ENCODE data around the gene FGF4.

The FGF4 gene

GRCh38 chr11:69748637-69749036, 26.5 kb downstream of the FGF4 start:
- H3K4me3 ChIP-seq (ENCODE audit: low read length): no peak overlapping the region
- H3K9ac ChIP-seq (ENCODE audit: low read length): no peak overlapping the region
- no peaks in the 10 kb centered on the region for H3K36me3 ChIP-seq (ENCODE audit: control insufficient read depth, insufficient read depth, low read length)
- no peak overlapping the region for H3K27ac ChIP-seq (ENCODE audit: low read depth, low read length)
- no peaks in the 10 kb centered on the region for H3K4me1 ChIP-seq (ENCODE audit: control insufficient read depth, insufficient read depth, low read length)
- H3K27me3 ChIP-seq (ENCODE audit: control insufficient read depth, insufficient read depth, low read length): peaks cover 2% of the 10 kb centered on the region

DNA sequence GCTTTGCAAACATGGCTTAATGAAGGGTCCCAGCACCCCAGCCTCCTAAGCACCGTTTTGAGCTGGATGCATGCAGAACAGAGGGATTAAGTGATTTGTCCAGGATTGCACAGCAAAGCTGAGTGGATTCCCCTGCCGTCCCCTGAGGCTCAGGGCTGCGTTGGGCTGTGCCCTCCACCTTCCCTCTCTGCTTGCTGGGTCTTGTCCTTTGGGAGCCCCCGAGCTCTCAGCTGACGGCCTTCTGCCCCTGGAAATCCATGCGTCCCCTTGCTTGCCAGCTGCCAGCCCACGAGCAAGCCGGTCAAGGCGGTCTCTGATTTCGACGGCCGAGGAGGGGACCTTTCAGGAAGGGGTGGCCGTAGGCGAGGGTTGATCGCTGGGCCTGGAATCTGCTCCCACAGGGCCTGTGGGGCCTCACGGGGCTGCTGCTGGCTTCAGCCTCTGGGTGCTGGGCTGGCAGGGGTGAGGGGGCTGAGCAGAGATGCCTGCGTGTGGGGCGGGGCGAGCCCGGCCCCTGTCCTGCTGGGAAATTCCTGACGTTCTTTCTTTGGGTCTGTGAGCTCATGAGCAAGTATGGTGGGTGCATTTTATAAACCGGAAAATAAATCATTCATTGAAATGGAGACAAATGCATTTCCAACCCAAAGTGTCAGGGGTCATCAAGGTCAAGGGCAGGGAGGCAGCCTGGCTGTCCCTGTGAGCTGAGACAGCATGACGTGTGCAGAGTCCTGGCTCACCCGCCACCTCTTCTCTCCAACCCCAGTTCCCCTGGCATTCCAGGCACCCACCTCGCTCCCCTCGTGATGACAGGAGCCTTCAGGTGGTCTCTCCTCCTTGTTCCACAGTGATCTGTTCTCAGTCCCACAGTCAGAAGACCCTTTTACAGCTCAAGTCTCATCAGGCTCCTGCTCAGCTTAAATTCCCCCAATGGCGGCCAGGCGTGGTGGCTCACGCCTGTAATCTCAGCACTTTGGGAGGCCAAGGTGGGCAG, 28.1 kb downstream of the FGF4 start:
- H3K27me3 ChIP-seq (ENCODE audit: control insufficient read depth, insufficient read depth, low read length): peaks cover 2% of the 10 kb centered on the region
- no peak overlapping the region for H3K9ac ChIP-seq (ENCODE audit: low read length)
- no peaks in the 10 kb centered on the region for H3K4me1 ChIP-seq (ENCODE audit: control insufficient read depth, insufficient read depth, low read length)
- H3K36me3 ChIP-seq (ENCODE audit: control insufficient read depth, insufficient read depth, low read length): no peaks in the 10 kb centered on the region
- no peak overlapping the region for H3K27ac ChIP-seq (ENCODE audit: low read depth, low read length)
- H3K4me3 ChIP-seq (ENCODE audit: low read length): no peak overlapping the region

- H3K4me3 ChIP-seq (ENCODE audit: low read length): no peak overlapping the region
- H3K36me3 ChIP-seq (ENCODE audit: control insufficient read depth, insufficient read depth, low read length): no peaks in the 10 kb centered on the region
- H3K27ac ChIP-seq (ENCODE audit: low read depth, low read length): no peak overlapping the region
- H3K4me1 ChIP-seq (ENCODE audit: control insufficient read depth, insufficient read depth, low read length): no peaks in the 10 kb centered on the region
- peaks cover 2% of the 10 kb centered on the region for H3K27me3 ChIP-seq (ENCODE audit: control insufficient read depth, insufficient read depth, low read length)
- H3K9ac ChIP-seq (ENCODE audit: low read length): no peak overlapping the region
These were observed 29.0 kb downstream of the FGF4 start for GRCh38 chr11:69746140-69746539.

DNA sequence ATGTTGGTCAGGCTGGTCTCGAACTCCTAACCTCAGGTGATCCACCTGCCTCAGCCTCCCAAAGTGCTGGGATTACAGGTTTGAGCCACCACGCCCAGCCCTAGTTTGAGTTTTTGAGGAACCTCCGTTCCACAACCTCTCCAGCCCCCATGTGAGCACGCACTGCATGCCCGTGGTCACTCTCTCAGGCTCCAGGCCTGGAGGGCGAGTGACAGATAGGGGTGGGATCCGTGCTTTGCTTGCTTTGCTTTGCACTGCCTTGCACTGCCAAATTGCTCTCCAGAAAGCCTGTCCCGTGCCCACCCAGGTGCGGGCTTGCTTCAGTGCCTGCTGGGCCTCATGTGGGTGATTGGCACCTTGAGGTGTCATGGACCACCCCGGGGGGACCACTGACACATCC, 29.9 kb downstream of the FGF4 start:
- Histone ChIP-seq H3K27ac (ENCODE audit: low read depth, low read length) (no peak overlapping the region), H3K4me3 (ENCODE audit: low read length) (no peak overlapping the region), H3K27me3 (ENCODE audit: control insufficient read depth, insufficient read depth, low read length) (peaks cover 2% of the 10 kb centered on the region), H3K9ac (ENCODE audit: low read length) (no peak overlapping the region), H3K4me1 (ENCODE audit: control insufficient read depth, insufficient read depth, low read length) (no peaks in the 10 kb centered on the region), H3K36me3 (ENCODE audit: control insufficient read depth, insufficient read depth, low read length) (no peaks in the 10 kb centered on the region)

DNA sequence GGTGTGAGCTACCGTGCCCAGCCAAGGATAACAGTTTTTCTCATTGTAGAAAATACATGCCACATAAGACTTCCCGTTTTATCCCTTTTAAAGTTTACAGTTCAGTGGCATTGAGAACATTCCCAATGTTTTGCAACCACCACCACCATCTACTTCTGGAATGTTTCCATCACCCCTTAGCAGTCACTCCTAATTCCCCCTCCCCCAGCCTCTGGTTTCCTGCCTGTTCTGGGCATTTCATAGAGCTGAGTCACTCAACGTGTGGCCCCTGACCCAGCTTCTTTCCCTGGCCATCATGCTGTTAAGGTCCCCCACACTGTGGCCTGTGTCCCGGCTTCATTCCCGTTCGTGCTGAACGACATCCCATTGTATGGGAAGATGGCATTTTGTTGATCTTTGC, 30.7 kb downstream of the FGF4 start:
- Histone ChIP-seq H3K27me3 (ENCODE audit: control insufficient read depth, insufficient read depth, low read length) (peaks cover 2% of the 10 kb centered on the region), H3K9ac (ENCODE audit: low read length) (no peak overlapping the region), H3K36me3 (ENCODE audit: control insufficient read depth, insufficient read depth, low read length) (no peaks in the 10 kb centered on the region), H3K4me3 (ENCODE audit: low read length) (no peak overlapping the region), H3K27ac (ENCODE audit: low read depth, low read length) (no peak overlapping the region), H3K4me1 (ENCODE audit: control insufficient read depth, insufficient read depth, low read length) (no peaks in the 10 kb centered on the region)

GRCh38 chr11:69734841-69735240, 40.3 kb downstream of the FGF4 start:
- no peaks in the 10 kb centered on the region for H3K36me3 ChIP-seq (ENCODE audit: control insufficient read depth, insufficient read depth, low read length)
- H3K4me1 ChIP-seq (ENCODE audit: control insufficient read depth, insufficient read depth, low read length): no peaks in the 10 kb centered on the region
- H3K4me3 ChIP-seq (ENCODE audit: low read length): no peak overlapping the region

DNA sequence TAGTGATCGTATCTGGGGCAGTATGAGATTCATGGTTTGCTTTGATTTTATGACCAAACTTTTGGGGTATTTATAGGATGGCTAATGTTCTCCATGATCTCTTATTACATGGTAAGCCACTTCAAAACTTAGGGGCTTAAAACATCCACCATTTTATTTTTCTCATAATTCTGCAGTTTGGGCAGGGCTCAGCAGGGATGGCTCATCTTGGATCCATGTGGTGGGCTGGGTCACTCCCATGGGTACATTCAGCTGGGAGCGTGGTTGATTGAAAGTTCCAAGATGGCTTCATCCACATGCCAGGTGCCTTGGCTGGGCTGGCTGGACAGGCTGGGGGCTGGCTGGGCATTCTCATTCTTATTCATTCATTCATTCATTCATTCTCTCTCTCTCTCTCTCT, 40.8 kb downstream of the FGF4 start:
- H3K27ac ChIP-seq (ENCODE audit: low read depth, low read length): no peak overlapping the region
- H3K36me3 ChIP-seq (ENCODE audit: control insufficient read depth, insufficient read depth, low read length): no peaks in the 10 kb centered on the region
- H3K27me3 ChIP-seq (ENCODE audit: control insufficient read depth, insufficient read depth, low read length): peaks cover 5% of the 10 kb centered on the region
- no peaks in the 10 kb centered on the region for H3K4me1 ChIP-seq (ENCODE audit: control insufficient read depth, insufficient read depth, low read length)
- no peak overlapping the region for H3K4me3 ChIP-seq (ENCODE audit: low read length)
- H3K9ac ChIP-seq (ENCODE audit: low read length): no peak overlapping the region

More at GRCh38 chr11:69734841-69735240, 40.3 kb downstream of the FGF4 start:
- H3K27me3 ChIP-seq (ENCODE audit: control insufficient read depth, insufficient read depth, low read length): peaks cover 3% of the 10 kb centered on the region
- no peak overlapping the region for H3K9ac ChIP-seq (ENCODE audit: low read length)
- H3K27ac ChIP-seq (ENCODE audit: low read depth, low read length): no peak overlapping the region

DNA sequence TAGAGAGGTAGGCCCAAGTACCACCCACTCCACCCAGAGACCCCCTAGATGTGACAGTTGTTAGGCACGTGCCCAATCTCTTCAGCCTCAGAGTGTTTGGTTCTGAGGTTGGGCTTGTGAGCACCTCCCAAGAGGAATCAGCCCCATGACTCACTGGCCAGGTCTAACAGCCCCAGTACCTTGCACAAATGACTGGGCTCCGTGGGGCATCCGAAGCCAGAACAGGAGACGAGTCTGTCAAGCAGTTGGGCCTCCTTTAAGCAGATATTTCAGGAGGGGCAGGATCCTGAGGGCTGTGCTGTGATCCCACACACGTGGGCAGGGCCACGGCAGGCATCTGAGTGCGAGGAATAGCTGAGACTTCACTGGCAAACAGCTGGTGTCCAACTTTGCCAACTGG, 42.2 kb downstream of the FGF4 start:
- Histone ChIP-seq H3K27me3 (ENCODE audit: control insufficient read depth, insufficient read depth, low read length) (peaks cover 3% of the 10 kb centered on the region), H3K4me1 (ENCODE audit: control insufficient read depth, insufficient read depth, low read length) (no peaks in the 10 kb centered on the region), H3K36me3 (ENCODE audit: control insufficient read depth, insufficient read depth, low read length) (no peaks in the 10 kb centered on the region), H3K9ac (ENCODE audit: low read length) (no peak overlapping the region), H3K4me3 (ENCODE audit: low read length) (no peak overlapping the region), H3K27ac (ENCODE audit: low read depth, low read length) (no peak overlapping the region)

DNA sequence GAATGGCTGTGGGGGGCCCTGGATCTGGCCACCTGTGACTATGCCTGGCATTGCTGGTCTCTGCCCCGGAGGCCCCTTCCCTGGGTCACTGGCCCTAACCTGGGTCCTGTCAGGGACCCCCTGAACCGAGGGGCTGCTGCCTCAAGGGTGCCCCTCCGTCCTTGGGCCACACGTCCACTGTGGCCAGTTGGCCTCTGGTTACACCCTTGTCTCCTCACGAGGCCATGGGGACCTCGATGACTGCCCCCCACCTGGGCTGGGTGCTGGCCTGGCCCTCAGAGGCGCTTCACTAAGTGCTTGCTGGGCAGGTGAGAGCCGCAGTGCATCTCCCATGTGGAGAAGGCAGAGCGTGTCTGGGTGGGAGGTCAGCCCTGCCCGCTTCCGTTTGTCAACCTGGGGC, 44.0 kb downstream of the FGF4 start:
- Histone ChIP-seq H3K4me1 (ENCODE audit: control insufficient read depth, insufficient read depth, low read length) (no peaks in the 10 kb centered on the region), H3K9ac (ENCODE audit: low read length) (no peak overlapping the region), H3K27ac (ENCODE audit: low read depth, low read length) (no peak overlapping the region), H3K27me3 (ENCODE audit: control insufficient read depth, insufficient read depth, low read length) (peaks cover 2% of the 10 kb centered on the region), H3K4me3 (ENCODE audit: low read length) (no peak overlapping the region), H3K36me3 (ENCODE audit: control insufficient read depth, insufficient read depth, low read length) (no peaks in the 10 kb centered on the region)

DNA sequence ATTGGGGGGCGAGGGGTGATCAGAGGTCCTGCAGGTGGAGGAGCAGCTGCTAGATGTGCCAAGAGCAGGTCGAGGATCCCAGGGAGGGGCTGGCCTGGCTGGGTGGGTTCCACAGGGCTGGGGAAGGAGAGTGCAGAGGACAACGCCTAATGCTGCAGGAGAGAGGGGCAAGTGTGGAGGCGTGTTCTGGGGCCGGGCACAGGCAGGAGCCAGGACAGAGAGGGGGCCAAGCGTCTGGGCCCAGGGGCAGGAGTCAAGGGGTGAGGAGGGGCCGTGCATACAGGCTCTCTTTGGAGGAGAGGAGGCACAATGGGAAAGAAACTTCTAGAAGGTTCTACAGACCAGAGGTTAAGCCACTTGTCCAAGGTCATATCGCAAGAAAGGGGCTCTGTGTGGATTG, 44.6 kb downstream of the FGF4 start:
- H3K4me3 ChIP-seq (ENCODE audit: low read length): no peak overlapping the region
- H3K4me1 ChIP-seq (ENCODE audit: control insufficient read depth, insufficient read depth, low read length): no peaks in the 10 kb centered on the region
- H3K27me3 ChIP-seq (ENCODE audit: control insufficient read depth, insufficient read depth, low read length): peaks cover 2% of the 10 kb centered on the region
- no peak overlapping the region for H3K27ac ChIP-seq (ENCODE audit: low read depth, low read length)
- no peaks in the 10 kb centered on the region for H3K36me3 ChIP-seq (ENCODE audit: control insufficient read depth, insufficient read depth, low read length)
- H3K9ac ChIP-seq (ENCODE audit: low read length): no peak overlapping the region

DNA sequence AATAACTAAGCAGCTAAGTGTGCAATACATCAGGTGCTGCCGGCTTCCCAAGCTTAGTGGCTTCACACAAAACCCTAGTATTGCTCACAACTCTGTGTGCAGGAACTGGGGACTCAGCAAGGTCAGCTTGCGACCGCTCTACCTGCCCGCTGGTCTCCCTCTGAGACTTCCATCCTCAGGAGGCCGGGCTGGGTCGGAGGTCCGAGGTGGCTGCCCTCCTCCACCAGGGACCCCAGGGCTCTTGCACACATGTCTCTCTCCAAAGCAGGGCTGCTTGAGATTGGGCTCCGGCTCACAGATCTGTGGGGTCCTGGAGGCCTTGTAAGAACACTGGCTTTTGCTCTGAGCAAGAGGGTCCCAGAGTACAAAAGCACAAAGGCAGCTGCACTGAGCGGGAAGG, 45.9 kb downstream of the FGF4 start:
- no peak overlapping the region for H3K4me3 ChIP-seq (ENCODE audit: low read length)
- no peak overlapping the region for H3K27ac ChIP-seq (ENCODE audit: low read depth, low read length)
- H3K4me1 ChIP-seq (ENCODE audit: control insufficient read depth, insufficient read depth, low read length): no peaks in the 10 kb centered on the region
- peaks cover 2% of the 10 kb centered on the region for H3K27me3 ChIP-seq (ENCODE audit: control insufficient read depth, insufficient read depth, low read length)
- H3K36me3 ChIP-seq (ENCODE audit: control insufficient read depth, insufficient read depth, low read length): no peaks in the 10 kb centered on the region
- H3K9ac ChIP-seq (ENCODE audit: low read length): no peak overlapping the region

DNA sequence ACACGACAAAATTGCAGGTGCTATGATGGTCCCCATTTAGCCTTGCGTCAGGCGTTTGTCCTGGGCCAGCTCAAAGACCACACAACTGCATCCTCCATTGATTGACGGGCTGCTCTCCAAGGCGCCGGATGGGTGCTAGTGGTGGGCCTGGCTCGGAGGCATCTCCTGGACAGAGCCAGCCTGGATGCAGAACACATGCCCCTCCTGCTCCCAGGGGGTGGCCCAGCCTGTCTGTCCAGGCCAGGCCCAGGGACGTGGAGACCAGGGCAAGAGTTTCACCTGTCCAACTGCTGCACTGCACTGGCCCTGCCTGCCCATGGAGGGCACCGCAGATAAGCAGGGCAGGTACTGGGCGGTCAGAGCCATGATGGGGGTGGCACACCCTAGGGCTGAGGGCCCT, 47.9 kb downstream of the FGF4 start:
- Histone ChIP-seq H3K27me3 (ENCODE audit: control insufficient read depth, insufficient read depth, low read length) (peaks cover 2% of the 10 kb centered on the region), H3K4me3 (ENCODE audit: low read length) (no peak overlapping the region), H3K27ac (ENCODE audit: low read depth, low read length) (no peak overlapping the region), H3K9ac (ENCODE audit: low read length) (no peak overlapping the region), H3K36me3 (ENCODE audit: control insufficient read depth, insufficient read depth, low read length) (no peaks in the 10 kb centered on the region), H3K4me1 (ENCODE audit: control insufficient read depth, insufficient read depth, low read length) (no peaks in the 10 kb centered on the region)

DNA sequence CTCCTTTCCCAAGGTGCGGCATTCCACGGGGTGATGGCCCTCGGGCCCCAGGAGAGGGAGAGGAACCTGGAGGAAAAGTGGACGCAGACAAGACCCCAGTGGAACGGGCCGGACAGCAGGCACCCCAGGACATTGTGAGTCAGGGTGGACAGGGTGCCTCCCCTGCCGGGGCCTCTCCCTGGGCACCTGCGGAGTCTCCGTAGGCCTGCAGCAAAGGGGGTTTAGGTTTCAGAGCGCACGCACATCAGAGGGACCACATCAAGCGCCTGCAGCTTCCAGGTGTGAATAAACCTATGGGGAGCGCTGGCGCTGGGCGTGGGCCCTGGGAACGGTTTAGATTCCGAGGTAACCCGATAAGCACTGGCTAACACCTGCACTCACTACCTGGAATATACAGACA, 48.7 kb downstream of the FGF4 start:
- Histone ChIP-seq H3K27me3 (ENCODE audit: control insufficient read depth, insufficient read depth, low read length) (peaks cover 2% of the 10 kb centered on the region), H3K4me1 (ENCODE audit: control insufficient read depth, insufficient read depth, low read length) (no peaks in the 10 kb centered on the region), H3K4me3 (ENCODE audit: low read length) (no peak overlapping the region), H3K36me3 (ENCODE audit: control insufficient read depth, insufficient read depth, low read length) (no peaks in the 10 kb centered on the region), H3K27ac (ENCODE audit: low read depth, low read length) (no peak overlapping the region), H3K9ac (ENCODE audit: low read length) (no peak overlapping the region)

Data from rectal smooth muscle tissue (tissue), 1 donor.